NT2/D1 (cell line): Measurements from ENCODE around the gene C1QB.

Experiments
- SUZ12 ChIP-seq: IDR thresholded peaks from 2 replicates; pipeline ENCODE4 v1.6.1; 2011; ENCODE audit not compliant: insufficient read length, insufficient read depth; ENCODE audit errors: extremely low read depth
- YY1 ChIP-seq: IDR thresholded peaks from 2 replicates; pipeline ENCODE4 v1.6.1; 2011; ENCODE audit not compliant: insufficient read length, insufficient read depth
- ZNF274 ChIP-seq: IDR thresholded peaks from 2 replicates; pipeline ENCODE4 v1.6.1; 2011; ENCODE audit warnings: mild to moderate bottlenecking, low read depth, low read length

GRCh38 chr1:22606161-22606560 is 46.9 kb upstream of the C1QB start:
- TF ChIP-seq YY1 = no peak
- no peak for TF ChIP-seq ZNF274
- no peak for TF ChIP-seq SUZ12
